Activated naive CD4-positive, alpha-beta T cell treated with anti-CD3 and anti-CD28 coated beads for 36 hours (primary cell): ENCODE results near the gene DPF3. TPM values are rescaled to one million over a fixed set of nuclear protein-coding genes. Genes with fewer than 3 reads are reported as not detected.
"Not testable (repeated sequence)": the region's sequence is repeated elsewhere in the genome, so short reads cannot be mapped to it uniquely, and the experiment has no call there.

Source experiments
- CTCF ChIA-PET: fragments of 350-600 bp; sonication (Branson Sonifier 250); formaldehyde crosslinking; loops from one replicate; lab custom pipeline; 2021; ENCODE audit warnings: antibody characterized with exemption; lab: Charles Lee
- DNase-seq: peaks from one replicate; pipeline ENCODE4 v3.0.0-alpha.2; 2020
- H3K27ac Mint-ChIP-seq: one replicate; pipeline ENCODE4 v1.8.0; 2021; ENCODE audit warnings: mild to moderate bottlenecking, mixed read lengths
- H3K27me3 Mint-ChIP-seq: one replicate; pipeline ENCODE4 v1.8.0; 2021; ENCODE audit warnings: low read depth, mixed read lengths
- H3K36me3 Mint-ChIP-seq: one replicate; pipeline ENCODE4 v1.8.0; 2021; ENCODE audit warnings: low read depth, mixed read lengths
- H3K4me1 Mint-ChIP-seq: one replicate; pipeline ENCODE4 v1.8.0; 2021; ENCODE audit warnings: low read depth, mixed read lengths
- H3K4me3 Mint-ChIP-seq: one replicate; pipeline ENCODE4 v1.8.0; 2021; ENCODE audit warnings: mild to moderate bottlenecking, moderate library complexity, mixed read lengths
- H3K9me3 Mint-ChIP-seq: one replicate; pipeline ENCODE4 v1.8.0; 2021; ENCODE audit warnings: mixed read lengths
- intact Hi-C: fragments of 100-400 bp; cut with micrococcal nuclease; formaldehyde crosslinking; loops from one replicate; pipeline ENCODE4 v1.15.1; 2023
- total RNA-seq, 2 experiments: library from RNA; stranded (reverse); gene quantifications; one replicate each; pipeline ENCODE4 v1.2.3, GENCODE V29; 2021

DPF3 gene
- total RNA-seq, 2 experiments from 2014 or later, result 0.29 to 0.47 TPM

GRCh38 chr14:72751276-72752033, 142.4 kb downstream of the DPF3 start:
- H3K36me3 Mint-ChIP-seq, result no peaks in the 10 kb centered on the region
- peaks cover 7% of the 10 kb centered on the region for H3K9me3 Mint-ChIP-seq
- no peaks in the 10 kb centered on the region for H3K27me3 Mint-ChIP-seq
- H3K4me1 Mint-ChIP-seq, result no peaks in the 10 kb centered on the region
- no peak for DNase-seq
- no peak overlapping the region for H3K4me3 Mint-ChIP-seq
- CTCF ChIA-PET, result no interaction called here
- H3K27ac Mint-ChIP-seq, result no peak overlapping the region
- intact Hi-C loops, result no loop called here

GRCh38 chr14:72748921-72749320, 145.0 kb downstream of the DPF3 start:
- H3K4me1 Mint-ChIP-seq, DNase-seq, H3K27ac Mint-ChIP-seq, H3K9me3 Mint-ChIP-seq, intact Hi-C loops, CTCF ChIA-PET, H3K4me3 Mint-ChIP-seq, H3K36me3 Mint-ChIP-seq, H3K27me3 Mint-ChIP-seq: not testable (repeated sequence)

- intact Hi-C loops, result no loop called here
- Mint-ChIP-seq H3K36me3 (no peaks in the 10 kb centered on the region), H3K27me3 (no peaks in the 10 kb centered on the region), H3K4me1 (no peaks in the 10 kb centered on the region), H3K9me3 (peaks cover 7% of the 10 kb centered on the region), H3K27ac (no peak overlapping the region), H3K4me3 (no peak overlapping the region)
- CTCF ChIA-PET, result interaction anchor here (0.6 kb wide), 1 partner anchor 228 kb away, joined by 3 read pairs; no protein-coding TSS in a partner anchor
- DNase-seq, result no peak
Observed at GRCh38 chr14:72747652-72748051, 146.2 kb downstream of the DPF3 start.

GRCh38 chr14:72745991-72746980, 147.6 kb downstream of the DPF3 start:
- DNase-seq, result peak; percentile 15
- intact Hi-C loops, result no loop called here
- H3K9me3 Mint-ChIP-seq, result peaks cover 7% of the 10 kb centered on the region
- no peak overlapping the region for H3K27ac Mint-ChIP-seq
- CTCF ChIA-PET, result no interaction called here
- H3K36me3 Mint-ChIP-seq, result no peaks in the 10 kb centered on the region
- H3K4me3 Mint-ChIP-seq, result no peak overlapping the region
- H3K4me1 Mint-ChIP-seq, result no peaks in the 10 kb centered on the region
- H3K27me3 Mint-ChIP-seq, result no peaks in the 10 kb centered on the region

GRCh38 chr14:72745546-72745945, 148.4 kb downstream of the DPF3 start:
- peaks cover 7% of the 10 kb centered on the region for H3K9me3 Mint-ChIP-seq
- no peak overlapping the region for H3K27ac Mint-ChIP-seq
- CTCF ChIA-PET, result no interaction called here
- no peak for DNase-seq
- intact Hi-C loops, result no loop called here
- H3K4me1 Mint-ChIP-seq, result no peaks in the 10 kb centered on the region
- no peaks in the 10 kb centered on the region for H3K27me3 Mint-ChIP-seq
- H3K4me3 Mint-ChIP-seq, result no peak overlapping the region
- H3K36me3 Mint-ChIP-seq, result no peaks in the 10 kb centered on the region

GRCh38 chr14:72744416-72745120, 149.3 kb downstream of the DPF3 start:
- DNase-seq, result no peak
- H3K27ac Mint-ChIP-seq, result no peak overlapping the region
- H3K27me3 Mint-ChIP-seq, result no peaks in the 10 kb centered on the region
- H3K4me1 Mint-ChIP-seq, result no peaks in the 10 kb centered on the region
- no peaks in the 10 kb centered on the region for H3K36me3 Mint-ChIP-seq
- CTCF ChIA-PET, result no interaction called here
- no peak overlapping the region for H3K4me3 Mint-ChIP-seq
- intact Hi-C loops, result no loop called here
- H3K9me3 Mint-ChIP-seq, result peaks cover 7% of the 10 kb centered on the region

GRCh38 chr14:72743626-72744025, 150.3 kb downstream of the DPF3 start:
- no peak overlapping the region for H3K27ac Mint-ChIP-seq
- DNase-seq, result no peak
- CTCF ChIA-PET, result interaction anchor here (0.6 kb wide), 1 partner anchor 14 kb away, joined by 3 read pairs; no protein-coding TSS in a partner anchor
- intact Hi-C loops, result no loop called here
- no peak overlapping the region for H3K4me3 Mint-ChIP-seq
- no peaks in the 10 kb centered on the region for H3K27me3 Mint-ChIP-seq
- peaks cover 7% of the 10 kb centered on the region for H3K9me3 Mint-ChIP-seq
- no peaks in the 10 kb centered on the region for H3K4me1 Mint-ChIP-seq
- no peaks in the 10 kb centered on the region for H3K36me3 Mint-ChIP-seq

GRCh38 chr14:72742838-72743195, 151.1 kb downstream of the DPF3 start:
- no peak for DNase-seq
- Mint-ChIP-seq H3K4me1 (no peaks in the 10 kb centered on the region), H3K27me3 (no peaks in the 10 kb centered on the region), H3K9me3 (peaks cover 2% of the 10 kb centered on the region), H3K27ac (no peak overlapping the region), H3K36me3 (no peaks in the 10 kb centered on the region), H3K4me3 (no peak overlapping the region)
- intact Hi-C loops, result no loop called here
- CTCF ChIA-PET, result no interaction called here

- CTCF ChIA-PET, result no interaction called here
- no peak overlapping the region for H3K27ac Mint-ChIP-seq
- no peaks in the 10 kb centered on the region for H3K9me3 Mint-ChIP-seq
- no peak for DNase-seq
- H3K27me3 Mint-ChIP-seq, result no peaks in the 10 kb centered on the region
- intact Hi-C loops, result no loop called here
- no peaks in the 10 kb centered on the region for H3K4me1 Mint-ChIP-seq
- no peaks in the 10 kb centered on the region for H3K36me3 Mint-ChIP-seq
- H3K4me3 Mint-ChIP-seq, result no peak overlapping the region
Observed at GRCh38 chr14:72742118-72742837, 151.6 kb downstream of the DPF3 start.

- intact Hi-C loops, result no loop called here
Observed at GRCh38 chr14:72741826-72742117, 152.1 kb downstream of the DPF3 start.

GRCh38 chr14:72740966-72741825, 152.7 kb downstream of the DPF3 start:
- DNase-seq, result no peak
- Mint-ChIP-seq H3K36me3 (no peaks in the 10 kb centered on the region), H3K9me3 (no peaks in the 10 kb centered on the region), H3K27ac (no peak overlapping the region), H3K4me1 (no peaks in the 10 kb centered on the region), H3K27me3 (no peaks in the 10 kb centered on the region), H3K4me3 (no peak overlapping the region)
- CTCF ChIA-PET, result no interaction called here
- intact Hi-C loops, result no loop called here

More at GRCh38 chr14:72741826-72742117, 152.1 kb downstream of the DPF3 start:
- Mint-ChIP-seq H3K4me3 (no peak overlapping the region), H3K4me1 (no peaks in the 10 kb centered on the region), H3K36me3 (no peaks in the 10 kb centered on the region), H3K27me3 (no peaks in the 10 kb centered on the region), H3K9me3 (no peaks in the 10 kb centered on the region), H3K27ac (no peak overlapping the region)
- CTCF ChIA-PET, result no interaction called here
- no peak for DNase-seq
